ENCODE results near the gene MYH9. TPM values are rescaled to one million over a fixed set of nuclear protein-coding genes. Genes with fewer than 3 reads are reported as not detected.
"Not testable (repeated sequence)": the region's sequence is repeated elsewhere in the genome, so short reads cannot be mapped to it uniquely, and the experiment has no call there.

Gene MYH9
- polyA plus RNA-seq, 3 donors, result 247 to 318 (median 290) TPM

DNA sequence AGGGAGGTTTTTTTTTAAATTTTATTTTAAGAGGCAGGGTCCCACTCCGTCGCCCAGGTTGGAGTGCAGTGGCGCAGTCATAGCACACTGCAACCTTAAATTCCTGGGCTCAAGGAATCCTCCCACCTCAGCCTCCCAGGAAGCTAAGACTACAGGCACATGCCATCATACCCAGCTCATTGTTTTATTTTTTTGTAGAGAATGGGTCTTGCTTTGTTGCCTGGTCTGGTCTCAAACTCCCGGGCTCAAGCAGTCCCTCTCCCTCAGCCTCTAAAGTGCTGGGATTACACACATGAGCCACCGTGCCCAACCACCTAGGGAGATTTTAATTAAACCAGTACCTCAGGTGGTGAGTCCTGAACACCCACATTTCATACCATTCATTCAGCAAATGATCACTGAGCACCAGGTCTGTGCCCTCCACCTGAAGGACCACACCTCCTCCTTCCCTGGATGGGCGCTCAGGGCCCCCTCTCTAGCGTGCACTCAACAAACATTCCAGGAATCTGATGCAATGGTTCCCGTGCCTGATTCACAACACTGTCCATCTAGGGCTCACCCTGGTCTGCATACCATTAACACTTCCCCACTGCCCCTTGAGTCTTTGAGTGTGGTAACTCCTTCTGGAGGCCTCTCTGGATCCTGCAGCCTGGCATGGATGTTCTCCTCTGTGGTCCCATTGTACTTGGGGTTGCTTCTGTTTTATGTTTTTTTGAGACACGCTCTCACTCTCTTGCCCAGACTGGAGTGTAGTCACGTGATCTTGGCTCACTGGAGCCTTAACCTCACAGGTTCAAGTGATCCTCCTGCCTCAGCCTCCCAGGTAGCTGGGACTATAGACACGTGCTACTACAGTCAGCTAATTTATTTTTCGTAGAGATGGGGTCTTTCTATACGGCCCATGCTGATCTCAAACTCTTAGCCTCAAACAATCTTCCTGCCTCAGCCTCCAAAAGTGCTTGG, 9.6 kb upstream of the MYH9 start:
- DNase-seq (ENCODE audit: extremely low read depth in 1 of 11, low read depth in 9 of 11, low spot score in 4 of 11), result no peak

DNA sequence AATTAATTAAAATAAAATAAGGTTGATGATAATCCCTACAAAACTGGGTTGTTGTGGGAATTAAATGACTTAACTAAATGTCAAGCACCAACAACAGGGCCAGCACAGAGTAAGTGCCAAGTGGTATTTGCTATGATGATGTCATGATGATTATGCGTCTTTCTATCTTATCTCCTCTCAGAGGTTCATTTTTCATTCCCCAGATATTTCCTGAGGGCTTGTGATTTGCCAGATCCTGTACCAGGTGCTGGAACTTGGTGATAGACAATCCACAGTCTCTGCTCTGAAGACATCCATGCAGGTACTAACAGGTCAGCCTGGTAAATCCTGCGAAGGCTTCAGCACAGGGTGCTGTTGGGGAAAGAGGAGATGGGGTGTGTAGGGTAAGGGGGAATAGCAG, 8.1 kb upstream of the MYH9 start:
- no peak for DNase-seq (ENCODE audit: extremely low read depth in 1 of 11, low read depth in 9 of 11, low spot score in 4 of 11)

DNA sequence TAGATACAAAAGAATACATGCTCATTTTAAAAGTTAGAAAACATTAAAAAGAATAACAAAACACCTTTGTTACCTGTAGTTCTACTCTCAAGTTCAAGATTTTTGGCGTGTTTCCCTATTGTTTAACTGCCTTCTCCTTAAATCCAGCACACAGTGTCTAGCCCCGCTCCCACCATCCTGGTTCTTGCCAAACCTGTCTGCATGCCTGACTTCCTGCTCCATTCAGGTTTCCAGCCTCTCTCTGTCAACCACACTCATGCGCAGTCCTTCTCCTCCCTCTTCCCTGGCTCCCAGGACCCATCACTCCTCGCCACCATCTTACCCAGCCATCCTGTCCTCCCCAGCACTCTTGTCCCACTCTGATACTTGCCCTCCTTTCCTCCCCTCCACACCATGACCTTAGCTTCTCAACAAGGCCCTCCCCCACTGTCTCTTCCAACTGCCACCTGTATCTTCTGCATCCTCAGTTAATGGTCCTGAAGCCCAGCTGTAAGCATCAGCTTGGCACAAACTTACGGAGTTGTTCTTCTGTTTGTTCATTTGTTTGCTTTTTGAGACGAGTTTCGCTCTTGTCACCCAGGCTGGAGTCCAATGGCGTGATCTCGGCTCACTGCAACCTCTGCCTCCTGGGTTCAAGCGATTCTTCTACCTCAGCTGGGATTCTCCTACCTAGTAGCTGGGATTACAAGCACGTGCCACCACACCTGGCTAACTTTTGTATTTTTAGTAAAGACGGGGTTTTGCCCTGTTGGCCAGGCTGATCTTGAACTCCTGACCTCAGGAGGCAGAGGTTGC, 7.5 kb upstream of the MYH9 start:
- no peak for DNase-seq (ENCODE audit: extremely low read depth in 1 of 11, low read depth in 9 of 11, low spot score in 4 of 11)

DNA sequence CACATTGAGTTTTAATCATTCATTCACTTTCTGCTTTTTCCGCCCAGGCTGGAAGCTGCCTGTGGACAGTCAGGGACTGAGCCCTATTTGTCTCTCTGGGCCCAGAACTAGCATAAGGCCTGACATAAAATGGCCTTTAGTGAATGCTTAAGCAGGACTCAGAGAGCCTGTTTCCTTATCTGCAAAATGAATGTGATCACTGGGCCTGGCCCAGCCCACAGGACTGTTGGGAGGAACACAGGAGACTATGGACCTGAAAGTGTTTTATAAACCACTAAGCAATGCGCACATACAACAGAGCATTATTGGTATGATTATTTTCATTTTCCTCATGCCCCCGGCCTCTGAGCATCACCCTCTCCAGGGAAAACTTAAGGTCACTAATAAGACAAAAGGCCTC, 3.9 kb upstream of the MYH9 start:
- no peak for DNase-seq (ENCODE audit: extremely low read depth in 1 of 11, low read depth in 9 of 11, low spot score in 4 of 11)

DNA sequence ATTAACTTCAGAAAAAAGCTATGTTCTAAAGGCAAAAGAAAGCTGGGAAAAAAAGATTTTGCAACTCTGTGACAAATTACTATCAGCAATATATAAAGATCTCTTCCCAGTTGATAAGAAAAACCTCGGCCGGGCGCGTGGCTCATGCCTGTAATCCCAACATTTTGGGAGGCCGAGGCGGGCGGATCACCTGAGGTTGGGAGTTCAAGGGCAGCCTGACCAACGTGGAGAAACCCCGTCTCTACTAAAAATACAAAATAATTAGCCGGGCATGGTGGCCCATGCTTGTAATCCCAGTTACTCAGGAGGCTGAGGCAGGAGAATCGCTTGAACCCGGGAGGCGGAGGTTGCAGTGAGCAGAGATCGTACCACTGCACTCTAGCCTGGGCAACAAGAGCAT, 1.4 kb upstream of the MYH9 start:
- DNase-seq (ENCODE audit: extremely low read depth in 1 of 11, low read depth in 9 of 11, low spot score in 4 of 11), result not testable (repeated sequence)

DNA sequence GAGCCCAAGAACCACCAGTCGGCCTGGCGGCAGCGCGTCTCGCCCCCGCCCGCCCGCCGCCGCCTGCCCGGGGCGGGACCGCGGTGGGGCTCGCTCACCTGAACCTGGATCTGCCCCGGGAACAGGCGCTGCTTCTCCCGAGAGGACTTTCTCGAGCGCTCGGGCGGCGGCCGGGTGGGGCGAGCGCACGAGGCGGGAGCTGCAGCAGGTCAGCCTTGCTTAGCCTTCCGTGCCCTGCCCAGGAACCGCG, 133 bp downstream of the MYH9 start:
- no peak for DNase-seq (ENCODE audit: extremely low read depth in 1 of 11, low read depth in 9 of 11, low spot score in 4 of 11)

DNA sequence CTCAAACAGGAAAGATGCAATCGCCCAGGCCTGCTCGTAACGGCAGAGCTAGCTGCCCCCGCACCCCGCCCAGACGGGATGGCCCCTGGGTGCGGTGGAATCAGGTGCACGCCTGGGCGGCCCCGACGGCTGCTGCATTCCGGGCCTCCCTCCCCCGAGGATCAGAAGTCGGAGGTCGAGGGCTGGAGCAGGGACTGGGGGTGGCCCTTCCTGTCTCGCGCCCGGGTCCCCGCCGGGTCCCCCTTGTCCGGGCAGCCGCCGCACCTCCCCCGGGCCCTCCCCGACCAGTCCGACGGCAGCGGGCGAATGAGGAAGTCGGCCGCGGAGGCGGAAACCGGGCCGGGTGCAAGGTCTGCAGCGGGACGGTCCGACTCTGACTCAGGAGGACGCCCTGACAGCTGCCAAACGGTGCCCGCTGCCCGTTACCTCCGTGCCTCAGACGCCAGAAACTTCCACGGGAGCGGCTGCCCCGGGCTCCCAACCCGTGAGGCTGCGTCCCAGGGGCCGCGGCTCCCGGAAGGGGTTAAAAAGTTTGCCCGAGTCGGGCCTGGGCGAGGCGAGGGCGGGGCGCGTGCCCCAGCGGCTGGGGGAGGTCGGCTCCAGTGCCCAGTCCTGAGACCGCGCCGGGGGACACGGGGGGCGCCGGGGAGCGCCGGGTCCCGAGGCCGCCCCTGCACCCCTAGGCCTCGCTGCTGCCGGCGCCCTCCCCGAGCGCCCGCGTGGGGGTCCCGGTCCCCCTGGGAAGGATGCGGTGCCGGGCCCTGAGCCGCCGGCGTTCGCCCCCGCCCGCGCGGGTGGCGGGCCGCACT, 663 bp downstream of the MYH9 start:
- DNase-seq (ENCODE audit: extremely low read depth in 1 of 11, low read depth in 9 of 11, low spot score in 4 of 11), result no peak

DNA sequence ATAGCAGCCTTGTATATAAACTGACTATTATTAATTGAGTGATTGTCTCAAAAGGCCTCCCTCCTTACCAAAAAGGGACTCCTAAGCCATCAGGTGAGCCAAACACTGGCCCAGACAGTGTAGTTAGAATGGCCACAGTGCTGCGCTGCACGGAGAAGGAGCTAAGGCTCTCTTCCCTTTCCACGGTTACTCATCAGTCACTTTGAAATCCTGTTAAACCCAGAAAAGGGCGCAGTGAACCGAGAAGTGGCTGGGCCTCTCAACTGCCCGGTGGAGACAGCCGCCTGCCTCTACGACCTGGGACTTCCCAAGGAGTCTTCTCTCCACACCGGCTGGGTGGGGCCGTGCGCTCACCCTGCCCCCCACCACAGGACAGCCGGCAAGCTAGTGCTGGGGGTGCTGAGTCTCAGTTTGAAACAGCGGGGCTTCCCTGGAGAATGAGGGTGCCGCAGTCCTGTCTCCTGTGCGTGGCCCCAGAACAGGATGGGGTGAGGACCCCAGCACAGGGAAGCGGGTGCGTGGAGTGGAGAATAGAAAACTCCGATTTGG, 1.3 kb downstream of the MYH9 start:
- DNase-seq (ENCODE audit: extremely low read depth in 1 of 11, low read depth in 9 of 11, low spot score in 4 of 11), result peak in 2 of 11 donors; percentile 50 to 63

DNA sequence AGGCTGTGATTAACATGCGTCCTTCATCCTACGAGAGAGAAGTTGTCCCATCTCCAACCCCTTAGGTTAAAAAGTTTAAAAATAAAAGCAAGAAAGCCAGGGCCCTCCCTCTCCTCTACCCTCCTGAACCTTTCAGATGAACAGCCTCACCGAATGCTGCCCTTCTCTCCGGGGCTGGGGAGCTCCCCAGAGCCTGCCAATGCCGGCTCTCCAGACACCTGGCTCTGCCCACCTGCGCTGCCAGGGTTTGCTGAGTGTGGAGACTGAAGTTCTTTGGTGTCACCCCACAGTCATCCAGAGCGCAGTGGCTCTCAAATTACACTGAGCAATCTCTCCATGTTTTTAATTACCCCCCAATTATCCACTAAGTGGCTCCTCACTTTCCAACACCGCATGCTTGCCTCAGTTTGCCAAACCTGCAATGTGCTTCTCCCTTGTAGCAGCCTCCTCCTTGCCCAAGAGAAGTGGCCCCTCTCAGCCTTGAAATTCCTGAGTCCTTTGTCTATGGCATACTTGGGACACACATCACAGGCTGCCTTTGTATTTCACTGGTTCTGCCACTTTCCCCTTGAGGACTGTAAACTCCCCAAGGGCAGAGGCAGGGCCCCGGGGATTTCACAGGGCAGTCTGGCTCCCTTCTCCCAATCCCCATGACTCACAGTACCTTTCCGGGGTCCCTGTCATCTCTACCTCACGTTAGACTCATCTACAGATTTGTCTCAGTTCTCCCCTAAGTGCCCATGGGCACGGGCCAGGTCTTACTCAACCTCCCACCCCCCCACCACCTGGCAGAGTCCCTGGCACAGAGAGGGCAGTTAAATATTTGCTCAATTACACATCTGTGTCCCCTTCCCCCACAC, 2.0 kb downstream of the MYH9 start:
- no peak for DNase-seq (ENCODE audit: extremely low read depth in 1 of 11, low read depth in 9 of 11, low spot score in 4 of 11)

DNA sequence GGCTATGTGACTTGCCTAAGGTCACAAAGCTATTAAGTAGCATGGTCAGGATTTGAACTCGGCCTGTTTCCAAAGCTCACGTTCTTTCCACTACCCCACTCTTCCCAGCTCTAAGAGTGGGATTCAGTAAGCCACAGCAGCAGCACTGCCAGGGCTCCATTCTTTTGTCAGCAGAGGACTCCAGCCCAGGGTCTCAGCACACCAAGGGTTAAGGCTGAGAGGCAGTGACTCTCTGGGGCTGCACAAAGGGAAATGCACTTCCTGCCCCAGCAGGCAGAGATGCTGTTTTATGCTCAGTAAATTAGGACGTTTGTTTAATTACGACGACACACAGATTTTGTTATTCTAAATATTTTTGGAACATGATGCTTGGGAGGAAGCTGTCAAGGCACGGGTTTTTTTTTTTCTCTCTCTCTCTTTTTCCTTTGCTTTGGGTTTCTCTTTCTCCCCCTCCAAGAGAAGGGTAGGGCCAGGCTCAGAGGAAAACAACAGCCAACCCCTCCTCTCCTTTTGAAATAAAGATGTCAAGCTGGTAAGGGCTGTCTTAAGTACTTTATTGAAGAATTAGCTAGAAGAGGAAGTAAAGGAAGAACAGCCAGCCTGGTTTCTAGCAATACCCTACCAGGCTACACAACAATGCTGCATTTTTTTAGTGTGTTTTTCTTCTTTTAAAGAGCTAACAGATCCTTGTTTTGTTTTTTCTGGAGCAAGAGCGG, 2.8 kb downstream of the MYH9 start:
- DNase-seq (ENCODE audit: extremely low read depth in 1 of 11, low read depth in 9 of 11, low spot score in 4 of 11), result peak in 2 of 11 donors; percentile 52 to 76

DNA sequence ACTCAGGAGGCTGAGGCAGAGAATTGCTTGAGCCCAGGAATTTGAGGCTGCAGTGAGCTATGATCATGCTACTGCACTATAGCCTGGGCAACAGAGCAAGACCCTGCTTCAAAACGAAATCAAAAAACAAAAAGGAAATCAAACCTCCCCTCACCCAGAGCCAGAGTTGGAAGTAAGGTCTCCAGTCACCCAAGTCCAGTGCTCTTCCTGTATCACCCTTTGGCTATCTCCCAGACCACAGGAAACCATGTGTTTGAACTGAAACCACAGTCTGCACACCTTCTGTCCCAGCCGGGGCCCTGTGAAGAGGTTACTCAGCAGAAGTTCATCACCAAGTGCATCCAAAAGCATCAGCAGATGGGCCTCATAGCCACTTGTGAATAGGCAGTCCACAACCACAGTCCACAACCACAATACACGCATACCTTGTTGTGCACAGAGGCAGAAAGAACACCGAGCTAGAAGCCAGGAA, 4.6 kb downstream of the MYH9 start:
- DNase-seq (ENCODE audit: extremely low read depth in 1 of 11, low read depth in 9 of 11, low spot score in 4 of 11), result no peak

DNA sequence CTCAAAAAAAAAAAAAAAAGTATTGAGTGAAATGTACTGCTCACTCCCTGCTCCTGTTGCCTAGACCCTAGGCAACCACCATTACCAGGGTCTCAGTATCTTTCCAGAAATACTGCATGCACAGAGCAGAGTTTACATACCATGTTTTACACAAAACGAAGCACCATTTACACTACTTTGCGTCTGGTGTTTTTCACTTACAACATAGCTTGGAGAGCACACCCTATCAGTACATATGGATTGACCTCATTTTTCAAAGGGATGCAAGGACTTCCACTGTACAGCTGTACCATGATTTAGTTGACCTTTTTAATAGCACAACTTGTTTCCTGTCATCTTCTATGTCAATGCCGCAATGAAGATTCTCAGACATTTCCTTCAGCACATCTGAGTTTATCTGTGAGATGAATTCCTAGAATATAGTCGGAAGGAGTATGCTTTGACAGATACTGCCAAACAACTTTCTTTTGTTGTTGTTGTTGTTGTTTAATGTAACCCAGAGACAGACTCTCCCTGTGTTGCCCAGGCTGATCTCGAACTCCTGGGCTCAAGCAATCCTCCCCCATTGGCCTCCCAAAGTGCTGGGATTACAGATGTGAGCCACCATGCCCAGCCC, 6.1 kb downstream of the MYH9 start:
- no peak for DNase-seq (ENCODE audit: extremely low read depth in 1 of 11, low read depth in 9 of 11, low spot score in 4 of 11)

DNA sequence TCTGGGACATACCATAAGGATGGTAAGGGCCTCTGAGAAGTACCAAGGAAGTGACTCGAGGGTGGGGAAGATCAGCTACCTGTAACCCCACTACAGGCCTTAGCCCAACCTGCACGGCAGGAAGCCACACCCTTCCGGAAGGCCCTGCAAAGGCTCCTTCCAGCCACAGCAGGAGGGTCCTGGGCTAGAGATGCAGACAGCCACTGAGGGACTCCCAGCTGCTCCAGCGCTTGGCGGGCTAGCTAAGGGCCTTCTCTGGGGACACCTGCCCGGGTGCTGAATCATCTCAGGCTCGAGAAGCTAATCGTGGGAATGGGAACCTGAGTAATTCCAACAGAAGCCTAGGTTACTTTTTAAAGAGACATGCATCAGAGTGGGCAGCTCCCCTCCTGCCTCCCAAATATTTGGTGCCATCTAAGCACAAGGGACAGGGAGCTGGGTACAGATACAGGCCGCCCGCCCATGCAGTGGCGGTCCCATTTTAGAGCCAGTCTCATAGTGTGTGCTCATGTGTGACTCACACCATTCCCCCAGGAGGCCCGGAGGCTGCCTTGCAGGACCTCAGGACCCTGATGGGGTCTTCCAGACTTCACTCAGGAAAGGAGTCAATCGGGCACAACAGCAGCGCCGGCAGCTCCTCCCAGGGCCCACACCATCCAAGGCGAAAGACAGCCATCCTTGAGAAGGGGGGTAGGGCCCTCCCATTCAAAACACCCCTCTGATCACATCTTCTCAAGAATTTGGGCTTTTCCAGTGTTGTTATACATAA, 8.0 kb downstream of the MYH9 start:
- DNase-seq (ENCODE audit: extremely low read depth in 1 of 11, low read depth in 9 of 11, low spot score in 4 of 11), result no peak

DNA sequence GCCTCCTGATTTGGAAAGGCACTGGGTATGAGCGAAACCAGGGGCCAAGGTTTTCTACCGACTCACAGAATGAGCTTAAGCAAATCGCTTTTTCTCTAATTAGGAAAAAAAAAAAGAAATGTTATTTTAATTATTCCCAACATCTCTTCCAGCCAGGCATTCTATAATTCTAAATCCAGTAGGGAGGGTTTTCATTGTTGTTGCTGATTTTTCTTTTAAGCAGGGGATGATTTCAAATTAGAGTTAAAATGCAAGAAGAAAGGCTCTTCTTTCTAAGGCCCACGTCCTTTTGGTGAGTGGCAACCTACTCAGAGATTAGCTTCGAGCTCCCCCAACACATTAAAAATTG, 8.9 kb downstream of the MYH9 start:
- no peak for DNase-seq (ENCODE audit: extremely low read depth in 1 of 11, low read depth in 9 of 11, low spot score in 4 of 11)

DNA sequence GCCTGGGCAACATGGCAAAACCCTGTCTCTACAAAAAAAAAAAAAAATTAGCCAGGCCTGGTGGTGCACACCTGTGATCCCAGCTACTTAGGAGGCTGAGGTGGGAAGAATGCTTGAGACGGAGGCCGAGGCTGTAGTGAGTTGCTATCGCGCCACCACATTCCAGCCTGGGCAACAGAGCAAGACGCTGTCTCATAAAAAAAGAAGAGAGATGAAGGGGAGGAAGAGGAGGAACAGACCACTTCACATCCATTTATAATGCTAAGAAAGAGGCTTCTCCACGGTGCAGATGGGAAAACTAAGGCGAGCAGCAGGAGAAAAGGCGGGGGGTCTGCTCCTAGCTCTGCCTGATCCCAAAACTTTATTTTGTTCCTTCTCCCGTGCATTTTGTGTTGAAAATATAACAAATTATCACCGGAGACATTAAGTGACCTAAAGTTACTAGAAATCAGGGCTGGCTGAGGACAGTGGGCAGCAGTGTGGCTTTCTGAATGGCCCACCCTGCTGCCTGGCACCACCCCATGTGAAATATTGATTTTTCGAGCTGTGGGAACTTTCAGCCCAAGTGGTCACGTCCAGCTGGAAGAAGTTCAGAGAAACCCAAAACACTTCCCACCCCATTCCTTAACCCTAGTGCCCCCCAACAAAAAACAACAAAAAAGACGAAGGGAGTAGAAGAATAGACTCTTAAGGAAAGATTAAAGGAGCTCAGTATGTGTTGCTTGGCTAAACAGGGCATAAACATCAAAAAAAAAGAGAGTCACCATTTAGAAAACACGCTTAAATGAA, 9.5 kb downstream of the MYH9 start:
- no peak for DNase-seq (ENCODE audit: extremely low read depth in 1 of 11, low read depth in 9 of 11, low spot score in 4 of 11)

DNA sequence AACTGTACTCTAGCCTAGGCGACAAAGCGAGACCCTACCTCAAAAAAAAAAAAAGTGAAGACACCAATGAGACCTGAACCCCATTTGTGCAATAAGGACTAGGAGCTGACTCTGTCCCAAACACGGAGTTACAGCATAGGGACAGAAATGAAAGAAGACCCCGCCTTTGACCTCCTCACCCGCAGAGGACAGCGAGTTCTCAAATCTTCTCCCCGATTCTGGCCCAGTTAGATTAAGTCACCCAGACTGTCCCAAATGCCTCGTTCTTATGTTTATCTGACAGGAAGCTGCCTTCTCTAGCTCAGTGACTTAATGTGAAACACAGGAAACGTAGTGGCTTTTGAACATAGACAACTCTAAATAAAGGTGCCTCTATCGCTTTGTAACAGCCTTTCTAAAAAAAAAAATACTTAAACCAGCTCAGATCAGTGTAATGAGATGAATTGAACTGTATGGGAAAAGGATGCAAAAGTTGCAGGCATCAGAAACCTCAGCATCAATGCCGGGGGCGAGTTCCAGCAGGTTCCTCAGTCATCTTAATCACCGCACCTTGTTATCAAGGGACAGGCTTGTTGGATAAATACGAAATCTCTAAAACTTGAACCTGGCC, 10.6 kb downstream of the MYH9 start:
- DNase-seq (ENCODE audit: extremely low read depth in 1 of 11, low read depth in 9 of 11, low spot score in 4 of 11), result no peak

Measured in renal cortex interstitium (tissue), 11 donors.